Endothelial cell of umbilical vein (primary cell): ENCODE measurements around the gene WNT9B.

Experiments
- EZH2 ChIP-seq: IDR thresholded peaks from 2 replicates; pipeline ENCODE4 v1.6.1; 2012; ENCODE audit warnings: borderline replicate concordance, low read depth, mild to moderate bottlenecking, moderate library complexity, low read length, inconsistent platforms; ENCODE audit not compliant: severe bottlenecking
- FOS ChIP-seq: IDR thresholded peaks from 2 replicates; pipeline ENCODE4 v1.6.1; 2011; ENCODE audit warnings: mild to moderate bottlenecking, low read length, moderate library complexity, borderline replicate concordance; ENCODE audit not compliant: insufficient read depth
- GATA2 ChIP-seq: IDR thresholded peaks from 2 replicates; pipeline ENCODE4 v1.7.0; 2011; ENCODE audit warnings: low read depth, mild to moderate bottlenecking, moderate library complexity, mixed read lengths, low read length; ENCODE audit not compliant: insufficient read length, insufficient read depth
- JUN ChIP-seq: IDR thresholded peaks from 2 replicates; pipeline ENCODE4 v1.6.1; 2011; ENCODE audit warnings: borderline replicate concordance, low read depth; ENCODE audit not compliant: insufficient read length, insufficient read depth
- MAX ChIP-seq: IDR thresholded peaks from 2 replicates; pipeline ENCODE4 v1.6.1; 2011; ENCODE audit not compliant: insufficient read depth, insufficient read length
- MYC ChIP-seq: IDR thresholded peaks from one replicate; pipeline ENCODE4 v1.6.1; 2011; ENCODE audit warnings: mild to moderate bottlenecking, low read depth, low read length
- POLR2A ChIP-seq: IDR thresholded peaks from 2 replicates; pipeline ENCODE4 v1.6.1; 2012; ENCODE audit warnings: low read depth, mild to moderate bottlenecking, control low read depth, low read length
- POLR2AphosphoS5 ChIP-seq: IDR thresholded peaks from 2 replicates; pipeline ENCODE4 v1.6.1; 2012; ENCODE audit warnings: low read depth, mild to moderate bottlenecking, control low read depth, low read length, moderate library complexity; ENCODE audit not compliant: insufficient read depth
- TF ChIP-seq, protein P1 (sequence below), 2 donors: IDR thresholded peaks; 1 replicate in 1 of 2; 2 replicates in 1 of 2; pipeline ENCODE4 v1.5.1; 2011; ENCODE audit warnings: low read length in 2 of 2, mild to moderate bottlenecking in 2 of 2, moderate library complexity in 2 of 2, control low read depth in 1 of 2, inconsistent platforms in 1 of 2, low read depth in 1 of 2; ENCODE audit not compliant: insufficient read depth in 1 of 2; ENCODE audit errors: extremely low read depth in 1 of 2

DNA sequence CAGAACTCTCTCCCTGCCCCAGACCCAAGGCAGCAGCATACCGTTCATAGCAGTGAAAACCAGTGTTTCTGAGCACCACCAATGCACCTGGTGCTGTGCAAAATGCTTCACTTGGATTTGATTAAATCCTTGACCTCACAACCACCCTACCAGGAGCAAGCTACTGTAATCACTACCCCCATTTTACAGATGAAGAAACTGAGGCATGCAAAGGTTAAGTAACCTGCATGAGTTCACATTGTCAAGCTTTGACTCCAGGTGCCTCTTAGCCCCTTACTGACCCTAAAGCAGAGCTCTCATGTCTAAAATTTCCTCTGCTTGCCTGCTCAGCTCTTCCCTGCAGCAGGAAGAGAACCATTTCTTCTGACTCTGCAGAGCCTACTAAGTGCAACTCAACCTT, 37.3 kb downstream of the WNT9B start:
- TF ChIP-seq POLR2A (no peak), MAX (no peak), EZH2 (no peak), POLR2AphosphoS5 (no peak), MYC (no peak), FOS (no peak), GATA2 (no peak), JUN (no peak)
- TF ChIP-seq, protein P1, sequence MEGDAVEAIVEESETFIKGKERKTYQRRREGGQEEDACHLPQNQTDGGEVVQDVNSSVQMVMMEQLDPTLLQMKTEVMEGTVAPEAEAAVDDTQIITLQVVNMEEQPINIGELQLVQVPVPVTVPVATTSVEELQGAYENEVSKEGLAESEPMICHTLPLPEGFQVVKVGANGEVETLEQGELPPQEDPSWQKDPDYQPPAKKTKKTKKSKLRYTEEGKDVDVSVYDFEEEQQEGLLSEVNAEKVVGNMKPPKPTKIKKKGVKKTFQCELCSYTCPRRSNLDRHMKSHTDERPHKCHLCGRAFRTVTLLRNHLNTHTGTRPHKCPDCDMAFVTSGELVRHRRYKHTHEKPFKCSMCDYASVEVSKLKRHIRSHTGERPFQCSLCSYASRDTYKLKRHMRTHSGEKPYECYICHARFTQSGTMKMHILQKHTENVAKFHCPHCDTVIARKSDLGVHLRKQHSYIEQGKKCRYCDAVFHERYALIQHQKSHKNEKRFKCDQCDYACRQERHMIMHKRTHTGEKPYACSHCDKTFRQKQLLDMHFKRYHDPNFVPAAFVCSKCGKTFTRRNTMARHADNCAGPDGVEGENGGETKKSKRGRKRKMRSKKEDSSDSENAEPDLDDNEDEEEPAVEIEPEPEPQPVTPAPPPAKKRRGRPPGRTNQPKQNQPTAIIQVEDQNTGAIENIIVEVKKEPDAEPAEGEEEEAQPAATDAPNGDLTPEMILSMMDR (IDR thresholded peaks at IDR 0.05; ENCODE audit: extremely low read depth in 1 of 2, insufficient read depth in 1 of 2, low read depth in 1 of 2, low read length in 2 of 2): no peak
